ENCODE data around the gene NAA15. TPM values are rescaled to one million over a fixed set of nuclear protein-coding genes. Genes with fewer than 3 reads are reported as not detected.
A peak's percentile ranks its signal among the peaks of the same experiment; 100 is the strongest.

The NAA15 gene
- polyA plus RNA-seq, 1 of the 3 experiments (the other 2 are of a cell fraction) = 7.1 TPM

- DNase-seq = no peak
- POLR2A ChIA-PET = no interaction called here
- H3K79me2 ChIP-seq (ENCODE audit: insufficient read depth) = peaks cover 31% of the 10 kb centered on the region
- H3K9me3 ChIP-seq = no peaks in the 10 kb centered on the region
- no peak overlapping the region for H3K4me2 ChIP-seq
- no peak for TF ChIP-seq TAF1 (IDR thresholded peaks at IDR 0.05; ENCODE audit: borderline replicate concordance, low read depth, low read length)
- TF ChIP-seq MXI1 (IDR thresholded peaks at IDR 0.05; ENCODE audit: low read depth, low read length) = no peak
- no peak for TF ChIP-seq ELF1 (IDR thresholded peaks at IDR 0.05)
- no peak for TF ChIP-seq FOXJ3 (CRISPR knock-in tag; IDR thresholded peaks at IDR 0.05)
- TF ChIP-seq GATA2 (CRISPR knock-in tag; IDR thresholded peaks at IDR 0.05) = no peak
- no peak for TF ChIP-seq FOSL2 (IDR thresholded peaks at IDR 0.05; ENCODE audit: borderline replicate concordance, low read depth)
- no peak for TF ChIP-seq CHD2 (IDR thresholded peaks at IDR 0.05; ENCODE audit: low read length, partially characterized antibody)
- H3K27ac ChIP-seq (ENCODE audit: low read depth in 2 of 2, low read length in 1 of 2) = no peak overlapping the region
- CTCF ChIA-PET = interaction anchor here (1.0 to 1.9 kb wide), 2 partner anchors 19 to 331 kb away, joined by 3 to 4 read pairs; no protein-coding TSS in a partner anchor
- peaks cover 28% of the 10 kb centered on the region for H3F3A ChIP-seq (replicated peaks; ENCODE audit: insufficient read depth)
- H3K27me3 ChIP-seq (ENCODE audit: insufficient read depth) = no peaks in the 10 kb centered on the region
- peaks cover 55 to 88% of the 10 kb centered on the region in 2 experiments for H3K36me3 ChIP-seq (replicated peaks in 1 of 2; ENCODE audit: control insufficient read depth in 1 of 2, insufficient read depth in 2 of 2, low read length in 1 of 2)
- peaks cover 3% of the 10 kb centered on the region; the same call in 1 of the 2 replicates for H3K9me2 ChIP-seq
- H3K9ac ChIP-seq = no peak overlapping the region
- H3K4me1 ChIP-seq (ENCODE audit: control insufficient read depth in 1 of 2, insufficient read depth in 2 of 2, low read depth in 1 of 2, low read length in 1 of 2) = no peaks in the 10 kb centered on the region; a peak in 1 of 4 replicates
- 96% methylated on average over 1 of the region's 1 CpG for WGBS (ENCODE audit: low lambda C conversion rate)
- H3K4me3 ChIP-seq (ENCODE audit: low read depth in 2 of 2, low read length in 1 of 2) = no peak overlapping the region
- no peak overlapping the region for H2AFZ ChIP-seq (ENCODE audit: low read depth)
- no peaks in the 10 kb centered on the region for H4K20me1 ChIP-seq (ENCODE audit: insufficient read depth)
Measured at GRCh38 chr4:139361301-139361700, 60.0 kb downstream of the NAA15 start.

GRCh38 chr4:139367421-139368090 lies 66.3 kb downstream of the NAA15 start:
- peak overlapping the region in 1 of 2 experiments; percentile 35; a peak in 2 of 4 replicates for H3K27ac ChIP-seq (ENCODE audit: low read depth in 2 of 2, low read length in 1 of 2)
- H3K4me3 ChIP-seq (ENCODE audit: low read depth in 2 of 2, low read length in 1 of 2) = no peak overlapping the region
- no peaks in the 10 kb centered on the region for H3K27me3 ChIP-seq (ENCODE audit: insufficient read depth)
- TF ChIP-seq TEAD4 (IDR thresholded peaks at IDR 0.05; ENCODE audit: borderline replicate concordance, insufficient read depth) = no peak
- TF ChIP-seq YY1 (IDR thresholded peaks at IDR 0.05; ENCODE audit: low read depth) = no peak
- no peak for TF ChIP-seq POLR2AphosphoS5 (IDR thresholded peaks at IDR 0.05; ENCODE audit: low read depth, low read length)
- TF ChIP-seq RFX5 (IDR thresholded peaks at IDR 0.05; ENCODE audit: low read length) = no peak
- TF ChIP-seq PBX3 (IDR thresholded peaks at IDR 0.05) = no peak
- TF ChIP-seq EZH2phosphoT487 (IDR thresholded peaks at IDR 0.05; ENCODE audit: borderline replicate concordance, low read depth) = no peak
- no peak for TF ChIP-seq GATA2 (CRISPR knock-in tag; IDR thresholded peaks at IDR 0.05)
- no peak for TF ChIP-seq TCF12 (IDR thresholded peaks at IDR 0.05)
- no peak for TF ChIP-seq FOXM1 (IDR thresholded peaks at IDR 0.05; ENCODE audit: low read depth)
- TF ChIP-seq FOXJ3 (CRISPR knock-in tag; IDR thresholded peaks at IDR 0.05) = no peak
- no peak for TF ChIP-seq MEF2A (IDR thresholded peaks at IDR 0.05; ENCODE audit: borderline replicate concordance, low read depth)
- TF ChIP-seq RCOR1 (IDR thresholded peaks at IDR 0.05; ENCODE audit: low read length) = no peak
- no peak for TF ChIP-seq SMC3 (IDR thresholded peaks at IDR 0.05; ENCODE audit: low read depth, low read length)
- H3K9me3 ChIP-seq = no peaks in the 10 kb centered on the region
- no peak overlapping the region for H3K9ac ChIP-seq
- peaks cover 45 to 70% of the 10 kb centered on the region in 2 experiments for H3K36me3 ChIP-seq (replicated peaks in 1 of 2; ENCODE audit: control insufficient read depth in 1 of 2, insufficient read depth in 2 of 2, low read length in 1 of 2)
- no peaks in the 10 kb centered on the region for H3K9me2 ChIP-seq
- DNase-seq = no peak
- peaks cover 13% of the 10 kb centered on the region for H3F3A ChIP-seq (replicated peaks; ENCODE audit: insufficient read depth)
- ChIA-PET CTCF (interaction anchor here (1.0 to 1.2 kb wide), 3 partner anchors 9 to 262 kb away, joined by 3 read pairs; no protein-coding TSS in a partner anchor), POLR2A (no interaction called here)
- peaks cover 37% of the 10 kb centered on the region for H3K79me2 ChIP-seq (ENCODE audit: insufficient read depth)
- H2AFZ ChIP-seq (ENCODE audit: low read depth) = no peak overlapping the region
- WGBS (ENCODE audit: low lambda C conversion rate) = 85% methylated on average over 1 of the region's 1 CpG
- H3K4me2 ChIP-seq = no peak overlapping the region
- H3K4me1 ChIP-seq (ENCODE audit: control insufficient read depth in 1 of 2, insufficient read depth in 2 of 2, low read depth in 1 of 2, low read length in 1 of 2) = 0 out of 4 replicates have a peak, but pooled peaks cover 0 to 5% of the 10 kb centered on the region in 2 experiments
- H4K20me1 ChIP-seq (ENCODE audit: insufficient read depth) = no peaks in the 10 kb centered on the region

Measured in SK-N-SH (cell line).